PFSK-1 (cell line): ENCODE measurements around the gene MCM3AP.

Experiments used
- FOXP2 ChIP-seq: optimal IDR thresholded peaks from 2 replicates; pipeline ENCODE3; 2011; ENCODE audit warnings: borderline replicate concordance, control low read depth, inconsistent platforms; ENCODE audit not compliant: insufficient read depth; ENCODE audit errors: extremely low read length, extremely low read depth
- POLR2AphosphoS5 ChIP-seq: IDR thresholded peaks from 2 replicates; pipeline ENCODE4 v1.6.1; 2012; ENCODE audit warnings: low read depth, mild to moderate bottlenecking, control low read depth, low read length, moderate library complexity
- SIN3A ChIP-seq: IDR thresholded peaks from 2 replicates; pipeline ENCODE4 v1.6.1; 2012; ENCODE audit warnings: mild to moderate bottlenecking, low read length, moderate library complexity, borderline replicate concordance; ENCODE audit not compliant: insufficient read depth
- TAF1 ChIP-seq: IDR thresholded peaks from 2 replicates; pipeline ENCODE4 v1.6.1; 2012; ENCODE audit warnings: low read length, control low read depth, borderline replicate concordance; ENCODE audit not compliant: insufficient read depth
- TF ChIP-seq, protein P1 (sequence below), 2 experiments: IDR thresholded peaks; 2 replicates each; pipeline versions ENCODE4 v1.6.1 to v1.8.0; 2011 to 2012; ENCODE audit warnings: low read depth in 2 of 2, low read length in 2 of 2, control low read depth in 1 of 2, inconsistent platforms in 1 of 2, mild to moderate bottlenecking in 1 of 2, moderate library complexity in 1 of 2; ENCODE audit not compliant: insufficient read depth in 1 of 2

The MCM3AP gene

DNA sequence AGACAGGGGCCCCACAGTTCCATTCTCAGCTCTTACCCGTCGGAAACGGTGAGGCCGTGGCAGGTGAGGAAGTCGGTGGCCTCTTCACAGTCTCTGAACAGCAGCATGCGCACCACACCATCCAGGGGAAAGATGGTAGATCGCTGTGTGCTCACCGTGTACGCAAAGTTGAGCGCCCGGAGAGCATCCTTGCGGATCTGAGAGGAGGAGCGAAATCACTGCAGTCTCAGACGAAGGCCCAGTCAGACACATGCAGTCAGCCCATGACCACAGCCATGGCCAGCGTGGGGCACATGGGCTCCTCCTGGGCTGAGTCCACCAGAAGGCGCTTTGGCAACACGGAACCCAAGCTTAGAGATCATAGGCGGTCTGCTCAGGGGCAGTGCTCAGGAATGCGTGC, 18.5 kb downstream of the MCM3AP start:
- no peak for TF ChIP-seq TAF1
- TF ChIP-seq SIN3A = no peak
- TF ChIP-seq POLR2AphosphoS5 = no peak
- TF ChIP-seq, protein P1, sequence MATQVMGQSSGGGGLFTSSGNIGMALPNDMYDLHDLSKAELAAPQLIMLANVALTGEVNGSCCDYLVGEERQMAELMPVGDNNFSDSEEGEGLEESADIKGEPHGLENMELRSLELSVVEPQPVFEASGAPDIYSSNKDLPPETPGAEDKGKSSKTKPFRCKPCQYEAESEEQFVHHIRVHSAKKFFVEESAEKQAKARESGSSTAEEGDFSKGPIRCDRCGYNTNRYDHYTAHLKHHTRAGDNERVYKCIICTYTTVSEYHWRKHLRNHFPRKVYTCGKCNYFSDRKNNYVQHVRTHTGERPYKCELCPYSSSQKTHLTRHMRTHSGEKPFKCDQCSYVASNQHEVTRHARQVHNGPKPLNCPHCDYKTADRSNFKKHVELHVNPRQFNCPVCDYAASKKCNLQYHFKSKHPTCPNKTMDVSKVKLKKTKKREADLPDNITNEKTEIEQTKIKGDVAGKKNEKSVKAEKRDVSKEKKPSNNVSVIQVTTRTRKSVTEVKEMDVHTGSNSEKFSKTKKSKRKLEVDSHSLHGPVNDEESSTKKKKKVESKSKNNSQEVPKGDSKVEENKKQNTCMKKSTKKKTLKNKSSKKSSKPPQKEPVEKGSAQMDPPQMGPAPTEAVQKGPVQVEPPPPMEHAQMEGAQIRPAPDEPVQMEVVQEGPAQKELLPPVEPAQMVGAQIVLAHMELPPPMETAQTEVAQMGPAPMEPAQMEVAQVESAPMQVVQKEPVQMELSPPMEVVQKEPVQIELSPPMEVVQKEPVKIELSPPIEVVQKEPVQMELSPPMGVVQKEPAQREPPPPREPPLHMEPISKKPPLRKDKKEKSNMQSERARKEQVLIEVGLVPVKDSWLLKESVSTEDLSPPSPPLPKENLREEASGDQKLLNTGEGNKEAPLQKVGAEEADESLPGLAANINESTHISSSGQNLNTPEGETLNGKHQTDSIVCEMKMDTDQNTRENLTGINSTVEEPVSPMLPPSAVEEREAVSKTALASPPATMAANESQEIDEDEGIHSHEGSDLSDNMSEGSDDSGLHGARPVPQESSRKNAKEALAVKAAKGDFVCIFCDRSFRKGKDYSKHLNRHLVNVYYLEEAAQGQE (IDR thresholded peaks at IDR 0.05; ENCODE audit: insufficient read depth in 1 of 2, low read depth in 2 of 2, low read length in 2 of 2) = no peak

DNA sequence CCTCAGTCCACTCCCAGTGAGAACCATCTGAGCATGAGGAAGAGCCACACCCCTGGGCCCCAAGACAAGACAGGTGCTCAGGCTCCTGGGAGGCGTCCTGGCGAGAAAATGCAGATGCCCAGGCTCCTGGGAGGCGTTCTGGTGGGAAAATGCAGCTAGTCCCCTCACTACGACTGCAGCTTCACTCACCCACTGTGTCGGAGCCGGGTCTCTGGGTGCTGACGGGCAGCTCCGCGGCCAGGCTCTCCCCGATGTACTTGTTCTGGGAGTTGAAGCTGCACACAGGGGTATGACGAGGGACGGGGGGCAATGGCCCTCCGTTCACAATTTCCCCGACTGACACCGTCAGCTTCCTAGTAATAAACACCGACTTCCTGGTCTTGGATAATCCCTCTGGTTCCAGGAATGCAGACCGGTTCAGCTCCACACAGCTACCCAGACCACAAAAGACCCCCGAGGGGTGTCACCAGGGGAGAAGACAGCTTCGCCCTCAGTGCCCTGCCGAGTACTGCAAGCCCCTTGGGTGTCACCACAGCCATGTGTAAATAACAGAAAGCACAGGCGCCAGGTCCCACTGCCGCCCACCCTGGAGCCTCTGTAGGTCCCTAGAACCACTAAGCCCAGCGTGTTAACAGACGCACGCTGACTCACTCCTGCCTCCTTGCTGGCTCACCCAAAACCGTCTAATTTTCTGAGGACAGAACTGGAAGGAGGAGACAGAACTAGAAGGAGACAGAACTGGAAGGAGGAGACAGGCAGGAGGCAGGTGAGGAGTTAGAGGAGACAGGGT, 19.5 kb downstream of the MCM3AP start:
- TF ChIP-seq POLR2AphosphoS5 = no peak
- TF ChIP-seq FOXP2 = no peak
- no peak for TF ChIP-seq SIN3A
- TF ChIP-seq, protein P1 (IDR thresholded peaks at IDR 0.05; ENCODE audit: insufficient read depth in 1 of 2, low read depth in 2 of 2, low read length in 2 of 2) = no peak
- no peak for TF ChIP-seq TAF1

GRCh38 chr21:46264690-46265144, 20.7 kb downstream of the MCM3AP start:
- TF ChIP-seq SIN3A (no peak), POLR2AphosphoS5 (no peak), TAF1 (no peak), FOXP2 (no peak)
- TF ChIP-seq, protein P1 (IDR thresholded peaks at IDR 0.05; ENCODE audit: insufficient read depth in 1 of 2, low read depth in 2 of 2, low read length in 2 of 2) = no peak

- TF ChIP-seq POLR2AphosphoS5 = no peak
- TF ChIP-seq, protein P1 (IDR thresholded peaks at IDR 0.05; ENCODE audit: insufficient read depth in 1 of 2, low read depth in 2 of 2, low read length in 2 of 2) = no peak
- TF ChIP-seq SIN3A = no peak
- TF ChIP-seq FOXP2 = no peak
- no peak for TF ChIP-seq TAF1
These were observed 21.2 kb downstream of the MCM3AP start for GRCh38 chr21:46264046-46264689.
